Testis (tissue), 3 donors: Measurements from ENCODE around the gene C1orf21. TPM values are rescaled to one million over a fixed set of nuclear protein-coding genes. Genes with fewer than 3 reads are reported as not detected.

Experiments used
- DNase-seq: peaks from one replicate; pipeline ENCODE4 v3.0.0-alpha.2; 2019
- H3K27ac ChIP-seq, 2 donors: fragments of 200-600 bp; sonication (generic); one replicate each; pipeline ENCODE4 v1.5.1; 2019
- H3K27me3 ChIP-seq: fragments of 200-600 bp; sonication (generic); one replicate; pipeline ENCODE4 v1.5.1; 2019
- H3K36me3 ChIP-seq: fragments of 200-600 bp; sonication (generic); one replicate; pipeline ENCODE4 v1.5.1; 2017; ENCODE audit warnings: low read depth; ENCODE audit errors: missing control alignments
- H3K4me1 ChIP-seq: fragments of 200-600 bp; sonication (generic); one replicate; pipeline ENCODE4 v1.5.1; 2019
- H3K4me3 ChIP-seq, 2 donors: fragments of 200-600 bp; sonication (generic); one replicate each; pipeline ENCODE4 v1.5.1; 2017 to 2019
- H3K9me3 ChIP-seq: fragments of 200-600 bp; sonication (generic); one replicate; pipeline ENCODE4 v1.5.1; 2017
- POLR2A ChIP-seq: fragments of 450-650 bp; IDR thresholded peaks from one replicate; pipeline ENCODE4 v1.6.1; 2017; ENCODE audit warnings: antibody characterized with exemption, mild to moderate bottlenecking, moderate library complexity
- WGBS, 2 donors: methylation state at CpG; one replicate each; pipeline ENCODE4 v1.1.5; 2018; 5-methylcytosine and 5-hydroxymethylcytosine counted together
- intact Hi-C: fragments of 100-400 bp; cut with DNase I; formaldehyde crosslinking; loops from one replicate; pipeline ENCODE4 v1.15.1; 2023; ENCODE audit warnings: low total_unique reads
- polyA plus RNA-seq: library from polyadenylated mRNA; stranded (reverse); fragments of 350-450 nt; fragmentation: Illumina TruSeq; extraction: RNeasy Lipid Tissue Mini Kit (QIAGEN cat#74804); gene quantifications from one replicate; pipeline ENCODE4 v1.2.3, GENCODE V29; 2014; ENCODE audit warnings: low read depth, low replicate concordance; ENCODE audit not compliant: insufficient read depth
- total RNA-seq, 2 donors: library from RNA; depleted of rRNA; stranded (reverse); fragments of >200 nt; gene quantifications; one replicate each; pipeline ENCODE4 v1.2.3, GENCODE V29; 2016
- TF ChIP-seq, protein P1 (sequence below), 3 experiments: fragments of 450-650 bp in 2 of 3; fragments of 200-600 bp in 1 of 3; sonication (generic) in 1 of 3; IDR thresholded peaks; one replicate each; pipeline ENCODE4 v1.5.1; 2016 to 2019; ENCODE audit warnings: antibody characterized with exemption in 3 of 3, mild to moderate bottlenecking in 2 of 3, moderate library complexity in 1 of 3

C1orf21 gene
- total and polyA plus RNA-seq, 3 donors from 2014 or later, result 13.9 to 17.2 (median 16.0) TPM

DNA sequence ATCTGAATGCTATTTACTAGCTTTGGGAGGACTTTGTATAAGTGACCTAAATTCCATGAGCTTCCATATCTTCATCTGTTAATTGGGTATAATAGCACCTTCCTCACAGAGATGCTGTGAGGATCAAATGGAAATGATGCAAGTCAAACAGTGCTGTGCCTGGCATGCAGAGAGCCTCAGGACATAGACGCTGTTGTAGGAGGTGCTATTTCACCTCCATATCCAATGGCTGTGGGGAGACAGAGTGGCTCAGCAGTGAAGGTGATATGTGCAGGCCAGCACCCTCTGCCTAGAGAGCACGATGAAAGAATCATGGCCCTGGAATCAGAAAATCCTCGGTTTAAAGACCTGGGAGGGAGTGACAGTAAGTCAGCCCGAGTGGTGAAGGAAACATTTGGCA lies 16.0 kb upstream of the C1orf21 start:
- no peaks in the 10 kb centered on the region for H3K4me1 ChIP-seq
- TF ChIP-seq POLR2A, result no peak
- TF ChIP-seq, protein P1, sequence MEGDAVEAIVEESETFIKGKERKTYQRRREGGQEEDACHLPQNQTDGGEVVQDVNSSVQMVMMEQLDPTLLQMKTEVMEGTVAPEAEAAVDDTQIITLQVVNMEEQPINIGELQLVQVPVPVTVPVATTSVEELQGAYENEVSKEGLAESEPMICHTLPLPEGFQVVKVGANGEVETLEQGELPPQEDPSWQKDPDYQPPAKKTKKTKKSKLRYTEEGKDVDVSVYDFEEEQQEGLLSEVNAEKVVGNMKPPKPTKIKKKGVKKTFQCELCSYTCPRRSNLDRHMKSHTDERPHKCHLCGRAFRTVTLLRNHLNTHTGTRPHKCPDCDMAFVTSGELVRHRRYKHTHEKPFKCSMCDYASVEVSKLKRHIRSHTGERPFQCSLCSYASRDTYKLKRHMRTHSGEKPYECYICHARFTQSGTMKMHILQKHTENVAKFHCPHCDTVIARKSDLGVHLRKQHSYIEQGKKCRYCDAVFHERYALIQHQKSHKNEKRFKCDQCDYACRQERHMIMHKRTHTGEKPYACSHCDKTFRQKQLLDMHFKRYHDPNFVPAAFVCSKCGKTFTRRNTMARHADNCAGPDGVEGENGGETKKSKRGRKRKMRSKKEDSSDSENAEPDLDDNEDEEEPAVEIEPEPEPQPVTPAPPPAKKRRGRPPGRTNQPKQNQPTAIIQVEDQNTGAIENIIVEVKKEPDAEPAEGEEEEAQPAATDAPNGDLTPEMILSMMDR (IDR thresholded peaks at IDR 0.05), result no peak
- H3K4me3 ChIP-seq, result no peak overlapping the region
- intact Hi-C loops, result no loop called here
- no peak for DNase-seq
- no peaks in the 10 kb centered on the region for H3K36me3 ChIP-seq
- H3K27ac ChIP-seq, result no peak overlapping the region
- H3K9me3 ChIP-seq, result no peaks in the 10 kb centered on the region
- 84 to 95% methylated on average over 4 of the region's 4 CpGs for WGBS, 2 donors
- H3K27me3 ChIP-seq, result no peaks in the 10 kb centered on the region

DNA sequence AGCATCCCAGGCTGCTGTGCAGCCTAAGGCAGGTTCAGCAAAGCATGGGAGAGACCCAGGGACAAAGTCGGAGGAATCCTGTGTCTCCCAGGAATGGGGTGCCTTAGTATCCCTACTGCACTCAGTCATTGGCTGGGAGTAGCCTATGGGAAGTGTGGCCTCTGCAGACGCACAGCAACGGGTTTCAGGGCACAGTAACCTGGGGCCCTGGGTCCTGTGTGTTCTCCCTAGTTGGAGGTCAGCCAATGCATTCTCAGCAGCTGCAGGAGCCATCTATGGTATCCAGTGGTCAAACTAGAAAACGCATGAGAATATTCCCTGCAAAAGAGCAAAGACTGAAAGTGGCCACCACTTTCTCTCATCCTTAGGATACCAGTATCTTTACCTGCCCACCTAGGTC lies 13.7 kb upstream of the C1orf21 start:
- 47 to 56% methylated on average over 4 of the region's 4 CpGs for WGBS, 2 donors
- no peak overlapping the region for H3K27ac ChIP-seq
- no peaks in the 10 kb centered on the region for H3K9me3 ChIP-seq
- no peak overlapping the region for H3K4me3 ChIP-seq
- intact Hi-C loops, result no loop called here
- H3K27me3 ChIP-seq, result no peaks in the 10 kb centered on the region
- no peaks in the 10 kb centered on the region for H3K4me1 ChIP-seq
- no peak for TF ChIP-seq POLR2A
- TF ChIP-seq, protein P1 (IDR thresholded peaks at IDR 0.05), result no peak
- no peak for DNase-seq
- H3K36me3 ChIP-seq, result no peaks in the 10 kb centered on the region

- intact Hi-C loops, result no loop called here
- no peak for TF ChIP-seq POLR2A
- TF ChIP-seq, protein P1 (IDR thresholded peaks at IDR 0.05), result no peak
- 92% methylated on average over 5 of the region's 5 CpGs for WGBS, 2 donors
- Histone ChIP-seq H3K27me3 (no peaks in the 10 kb centered on the region), H3K9me3 (no peaks in the 10 kb centered on the region), H3K27ac (no peak overlapping the region), H3K4me3 (no peak overlapping the region), H3K36me3 (no peaks in the 10 kb centered on the region), H3K4me1 (no peaks in the 10 kb centered on the region)
- DNase-seq, result no peak
These were observed 10.5 kb upstream of the C1orf21 start for GRCh38 chr1:184376369-184376768.

DNA sequence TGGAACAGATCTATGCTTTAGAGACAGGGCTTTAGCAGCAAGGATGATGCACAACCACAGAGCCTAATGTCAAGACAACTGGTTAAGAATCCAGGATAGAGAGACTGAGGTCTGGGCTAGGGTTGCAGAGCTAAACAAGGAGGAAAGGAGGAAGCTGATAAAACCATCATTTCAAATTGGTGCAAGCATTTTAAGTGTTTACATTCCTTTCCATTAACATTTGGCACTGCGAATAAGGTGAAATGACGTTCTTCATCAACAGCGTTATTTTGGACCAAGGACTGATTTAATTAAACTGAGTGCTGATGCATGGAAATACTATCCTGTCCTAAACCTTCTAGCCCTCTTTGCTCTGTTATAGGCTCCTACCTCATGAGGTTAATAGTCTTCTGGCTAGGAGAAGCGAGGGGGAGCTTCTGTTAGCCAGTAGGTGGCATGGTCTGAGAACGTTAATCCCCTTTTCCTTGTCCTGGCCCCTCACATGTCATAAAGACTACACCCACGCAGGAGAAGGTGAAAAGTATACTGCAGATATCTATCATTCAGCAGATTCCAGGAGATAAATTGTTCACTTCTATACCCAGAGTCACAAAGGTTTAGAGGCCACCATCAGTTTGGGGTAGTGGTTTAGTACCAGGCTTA lies 7.6 kb upstream of the C1orf21 start:
- TF ChIP-seq, protein P1 (IDR thresholded peaks at IDR 0.05), result no peak
- TF ChIP-seq POLR2A, result no peak
- DNase-seq, result no peak
- Histone ChIP-seq H3K27me3 (no peaks in the 10 kb centered on the region), H3K4me3 (no peak overlapping the region), H3K36me3 (no peaks in the 10 kb centered on the region), H3K9me3 (no peaks in the 10 kb centered on the region), H3K27ac (no peak overlapping the region), H3K4me1 (no peaks in the 10 kb centered on the region)
- intact Hi-C loops, result no loop called here
- 74 to 78% methylated on average over 6 of the region's 6 CpGs for WGBS, 2 donors

DNA sequence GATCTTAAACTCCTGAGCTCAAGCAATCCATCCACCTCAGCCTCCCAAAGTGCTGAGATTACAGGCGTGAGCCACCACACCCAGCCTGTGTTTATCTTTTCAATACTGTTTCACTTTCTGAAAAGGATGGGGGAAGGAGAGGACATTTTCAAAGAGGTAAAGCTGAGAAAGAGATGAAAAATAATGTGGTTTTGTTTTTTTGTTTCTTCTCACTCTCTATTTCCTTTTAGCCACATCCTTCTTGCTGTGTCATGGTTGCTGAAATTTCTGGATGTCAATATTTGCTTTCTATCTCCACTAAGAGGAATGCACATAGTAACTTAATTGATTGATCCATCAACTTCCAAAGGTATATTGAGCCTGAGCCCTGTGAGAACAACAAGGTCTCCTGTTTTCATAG lies 6.4 kb upstream of the C1orf21 start:
- no peak overlapping the region for H3K27ac ChIP-seq
- TF ChIP-seq, protein P1 (IDR thresholded peaks at IDR 0.05), result no peak
- no peak for TF ChIP-seq POLR2A
- H3K4me3 ChIP-seq, result no peak overlapping the region
- no peaks in the 10 kb centered on the region for H3K4me1 ChIP-seq
- H3K9me3 ChIP-seq, result no peaks in the 10 kb centered on the region
- intact Hi-C loops, result no loop called here
- WGBS, 2 donors, result 90 to 94% methylated on average over 1 of the region's 1 CpG
- DNase-seq, result no peak
- no peaks in the 10 kb centered on the region for H3K36me3 ChIP-seq
- H3K27me3 ChIP-seq, result no peaks in the 10 kb centered on the region
